Measurements from ENCODE around the gene PROK2. TPM values are rescaled to one million over a fixed set of nuclear protein-coding genes. Genes with fewer than 3 reads are reported as not detected.

The PROK2 gene
- total RNA-seq, 3 donors from 2014 or later (not counting 1 experiment from before 2014, with no cell fraction given) = 0.54 to 8.7 TPM; not detected in 1

GRCh38 chr3:71723452-71724170 is 61.3 kb downstream of the PROK2 start:
- peak overlapping the region; percentile 71 for H3K27ac ChIP-seq (ENCODE audit: low read length)
- 0% methylated on average over 5 of the region's 6 CpGs for WGBS (ENCODE audit: insufficient coverage)
- Mint-ChIP-seq H3K36me3 (peaks cover 8% of the 10 kb centered on the region), H3K27ac (peak overlapping the region; percentile 95 to 97), H3K9me3 (no peaks in the 10 kb centered on the region), H3K4me3 (peak overlapping the region; percentile 100), H3K4me1 (peaks cover 67 to 69% of the 10 kb centered on the region in 2 donors), H3K27me3 (ENCODE audit: low read depth in 2 of 2) (no peaks in the 10 kb centered on the region)
- ATAC-seq (peak; percentile 59 to 71 (median 63)), DNase-seq (peak; percentile 33 to 82)
- no peaks in the 10 kb centered on the region for H3K9me3 ChIP-seq (ENCODE audit: control insufficient read depth, insufficient read depth, low read length)
- peaks cover 40% of the 10 kb centered on the region for H3K4me1 ChIP-seq (ENCODE audit: control insufficient read depth, insufficient read depth, low read length)
- peak overlapping the region; percentile 78 for H3K4me3 ChIP-seq (ENCODE audit: low read length)
- H3K27me3 ChIP-seq (ENCODE audit: control insufficient read depth, insufficient read depth, low read length) = no peaks in the 10 kb centered on the region
- no peak for TF ChIP-seq CTCF (IDR thresholded peaks at IDR 0.05)
- intact Hi-C loops (cut with micrococcal nuclease) = loop anchor here (10.0 kb wide), 2 partner anchors 381 to 721 kb away; partner anchors contain the start of gene RYBP
- H3K36me3 ChIP-seq (ENCODE audit: control insufficient read depth, insufficient read depth, low read length) = no peaks in the 10 kb centered on the region

- WGBS (ENCODE audit: insufficient coverage) = 83% methylated on average over 1 of the region's 1 CpG
- no peaks in the 10 kb centered on the region for H3K9me3 ChIP-seq (ENCODE audit: control insufficient read depth, insufficient read depth, low read length)
- H3K9me3 Mint-ChIP-seq = no peaks in the 10 kb centered on the region
- no peaks in the 10 kb centered on the region for H3K27me3 Mint-ChIP-seq (ENCODE audit: low read depth in 2 of 2)
- ATAC-seq = no peak
- peaks cover 76 to 79% of the 10 kb centered on the region in 2 donors for H3K4me1 Mint-ChIP-seq
- no peak for DNase-seq
- H3K4me3 ChIP-seq (ENCODE audit: low read length) = no peak overlapping the region
- peak overlapping the region; percentile 71 for H3K27ac ChIP-seq (ENCODE audit: low read length)
- intact Hi-C loops (cut with micrococcal nuclease) = loop anchor here (10.0 kb wide), 2 partner anchors 382 to 722 kb away; partner anchors contain the start of gene RYBP
- H3K36me3 Mint-ChIP-seq = peaks cover 8% of the 10 kb centered on the region
- no peaks in the 10 kb centered on the region for H3K36me3 ChIP-seq (ENCODE audit: control insufficient read depth, insufficient read depth, low read length)
- no peak for TF ChIP-seq CTCF (IDR thresholded peaks at IDR 0.05)
- peaks cover 41% of the 10 kb centered on the region for H3K4me1 ChIP-seq (ENCODE audit: control insufficient read depth, insufficient read depth, low read length)
- H3K27ac Mint-ChIP-seq = peak overlapping the region; percentile 95 to 97
- no peaks in the 10 kb centered on the region for H3K27me3 ChIP-seq (ENCODE audit: control insufficient read depth, insufficient read depth, low read length)
- peak overlapping the region; percentile 100 for H3K4me3 Mint-ChIP-seq
These were observed 62.3 kb downstream of the PROK2 start for GRCh38 chr3:71722693-71723092.

Other genes starting within 250 kb of the PROK2 start
- gene FOXP1, start 201.4 kb downstream of the PROK2 start, total RNA-seq = 100 to 1,000 TPM; 166 to 185 (median 166) TPM
- 10 to 100 TPM; 44.9 to 52.2 (median 46.7) TPM for gene EIF4E3, start 59.7 kb downstream of the PROK2 start, total RNA-seq
- gene GPR27, start 31.3 kb downstream of the PROK2 start, total RNA-seq = 1 to 10 TPM in 1 of 3 donors, under 1 TPM in 1, not detected in 1; 0.14 to 2.8 TPM